SK-N-DZ (cell line): ENCODE measurements around the gene MYO5A.
"Not testable (repeated sequence)": the region's sequence is repeated elsewhere in the genome, so short reads cannot be mapped to it uniquely, and the experiment has no call there.

ENCODE experiments used
- DNase-seq: peaks from one replicate; pipeline ENCODE4 v3.0.0-alpha.2; 2015; ENCODE audit warnings: low spot score

MYO5A gene

GRCh38 chr15:52463638-52464037 lies 65.0 kb downstream of the MYO5A start:
- no peak for DNase-seq

GRCh38 chr15:52462806-52463360 lies 65.8 kb downstream of the MYO5A start:
- no peak for DNase-seq

- not testable (repeated sequence) for DNase-seq
Measured at GRCh38 chr15:52459701-52460100, 69.0 kb downstream of the MYO5A start.

GRCh38 chr15:52459265-52459664 lies 69.4 kb downstream of the MYO5A start:
- DNase-seq = not testable (repeated sequence)

- no peak for DNase-seq
Measured at GRCh38 chr15:52448011-52448890, 80.4 kb downstream of the MYO5A start.

- no peak for DNase-seq
Measured at GRCh38 chr15:52445954-52446353, 82.7 kb downstream of the MYO5A start.

GRCh38 chr15:52445553-52445952 lies 83.1 kb downstream of the MYO5A start:
- no peak for DNase-seq

- not testable (repeated sequence) for DNase-seq
Measured at GRCh38 chr15:52443205-52443604, 85.5 kb downstream of the MYO5A start.

GRCh38 chr15:52441841-52442240 lies 86.8 kb downstream of the MYO5A start:
- DNase-seq = no peak

- DNase-seq = no peak
Measured at GRCh38 chr15:52440946-52441345, 87.7 kb downstream of the MYO5A start.

GRCh38 chr15:52440414-52440813 lies 88.3 kb downstream of the MYO5A start:
- no peak for DNase-seq

GRCh38 chr15:52439470-52439869 lies 89.2 kb downstream of the MYO5A start:
- DNase-seq = no peak

- not testable (repeated sequence) for DNase-seq
Measured at GRCh38 chr15:52439042-52439441, 89.6 kb downstream of the MYO5A start.

GRCh38 chr15:52438047-52438446 lies 90.6 kb downstream of the MYO5A start:
- no peak for DNase-seq

- DNase-seq = no peak
Measured at GRCh38 chr15:52437646-52438045, 91.0 kb downstream of the MYO5A start.

GRCh38 chr15:52436981-52437380 lies 91.7 kb downstream of the MYO5A start:
- no peak for DNase-seq

- no peak for DNase-seq
Measured at GRCh38 chr15:52434885-52435284, 93.8 kb downstream of the MYO5A start.

GRCh38 chr15:52428297-52428696 lies 100.4 kb downstream of the MYO5A start:
- no peak for DNase-seq

- peak; percentile 74 for DNase-seq
Measured at GRCh38 chr15:52427804-52428203, 100.9 kb downstream of the MYO5A start.

- no peak for DNase-seq
Measured at GRCh38 chr15:52424856-52425431, 103.7 kb downstream of the MYO5A start.

GRCh38 chr15:52423852-52424251 lies 104.8 kb downstream of the MYO5A start:
- DNase-seq = no peak

GRCh38 chr15:52422001-52422400 lies 106.7 kb downstream of the MYO5A start:
- no peak for DNase-seq

- DNase-seq = no peak
Measured at GRCh38 chr15:52421029-52421428, 107.7 kb downstream of the MYO5A start.
